K562 (cell line): Measurements from ENCODE around the gene SLC16A2. TPM values are rescaled to one million over a fixed set of nuclear protein-coding genes. Genes with fewer than 3 reads are reported as not detected.

Experiments
- ATAC-seq: fragments of 200-7000 bp; cut with Tn5 transposase; 3 replicates; pipeline ENCODE4 v1.9.1; 2020; ENCODE audit warnings: moderate library complexity
- BruUV-seq: library from RNA; stranded (reverse); fragments of 400-500 nt; replicated peaks from 2 replicates; lab custom pipeline; 2021; lab: Mats Ljungman, UMichigan
- CTCF ChIA-PET: fragments of 300-600 bp; formaldehyde crosslinking; extraction: SDS; loops from one replicate; lab custom pipeline; 2021; ENCODE audit warnings: low intra/inter-chr PET ratio; lab: Yijun Ruan, JAX
- POLR2A ChIA-PET: fragments of 300-600, 350-650 bp; sonication (Branson Sonifier 250); formaldehyde crosslinking; extraction: SDS; loops from one replicate; lab custom pipeline; 2021; ENCODE audit warnings: antibody characterized with exemption, inconsistent platforms; lab: Yijun Ruan, JAX
- DNase-seq, 4 experiments: peaks; one replicate each; pipeline versions ENCODE4 v3.0.0 to v3.0.0-alpha.2; 2011 to 2018; ENCODE audit warnings: low spot score in 3 of 4, mixed read lengths in 3 of 4; ENCODE audit errors: extremely low read depth in 1 of 4
- FAIRE-seq: peaks from 2 replicates; lab custom pipeline; 2011; peaks lifted over from hg19 to GRCh38; lab: Jason Lieb, UNC
- H2AFZ ChIP-seq: 2 replicates; pipeline ENCODE4 v1.6.0; 2011; ENCODE audit warnings: low read depth, low read length, control low read depth, inconsistent platforms
- H3K27ac ChIP-seq: fragments of 200-600 bp; 3 replicates; pipeline ENCODE4 v1.8.0; 2011; ENCODE audit warnings: low read depth, mild to moderate bottlenecking, control low read depth, inconsistent platforms, low read length, moderate library complexity, mixed read lengths; ENCODE audit errors: extremely low read depth
- H3K27me3 ChIP-seq, 2 experiments: fragments of 300-600 bp in 1 of 2; 2 replicates in 1 of 2; 3 replicates in 1 of 2; pipeline versions ENCODE4 v1.6.0 to v1.8.0; 2011; ENCODE audit warnings: inconsistent platforms in 2 of 2, low read length in 2 of 2, mild to moderate bottlenecking in 1 of 2, mixed read lengths in 1 of 2, moderate library complexity in 1 of 2; ENCODE audit not compliant: control insufficient read depth in 2 of 2, insufficient read depth in 2 of 2
- H3K36me3 ChIP-seq: fragments of 300-600 bp; 3 replicates; pipeline ENCODE4 v1.8.0; 2011; ENCODE audit warnings: mild to moderate bottlenecking, low read length, inconsistent platforms; ENCODE audit not compliant: control insufficient read depth, insufficient read depth
- H3K4me1 ChIP-seq, 2 experiments: fragments of 200-600 bp in 1 of 2; replicated peaks in 1 of 2; 2 replicates in 1 of 2; 3 replicates in 1 of 2; pipeline versions ENCODE4 v1.5.1 to v1.8.0; 2011; ENCODE audit warnings: inconsistent platforms in 2 of 2, low read length in 2 of 2, mild to moderate bottlenecking in 1 of 2, mixed read lengths in 1 of 2, moderate library complexity in 1 of 2; ENCODE audit not compliant: control insufficient read depth in 2 of 2, insufficient read depth in 2 of 2
- H3K4me2 ChIP-seq: 2 replicates; pipeline ENCODE4 v1.6.1; 2011; ENCODE audit warnings: low read length, control low read depth, inconsistent platforms, mixed read lengths; ENCODE audit not compliant: insufficient read depth
- H3K4me3 ChIP-seq: fragments of 200-600 bp; sonication (generic), shearing (Covaris generic); 2 replicates; pipeline ENCODE4 v1.5.1; 2016; ENCODE audit warnings: control low read depth, inconsistent platforms
- H3K79me2 ChIP-seq: fragments of 200-600 bp; 3 replicates; pipeline ENCODE4 v1.8.0; 2011; ENCODE audit warnings: low read length, inconsistent platforms; ENCODE audit not compliant: control insufficient read depth, insufficient read depth
- H3K9ac ChIP-seq, 2 experiments: 2 replicates each; pipeline versions ENCODE4 v1.6.0 to v1.6.1; 2011; ENCODE audit warnings: low read depth in 2 of 2, low read length in 2 of 2, control low read depth in 1 of 2, inconsistent platforms in 1 of 2, mild to moderate bottlenecking in 1 of 2, mixed read lengths in 1 of 2; ENCODE audit not compliant: insufficient read depth in 1 of 2
- H3K9me1 ChIP-seq: one replicate; pipeline ENCODE4 v1.6.0; 2011; ENCODE audit warnings: inconsistent platforms, mild to moderate bottlenecking, low read length, moderate library complexity; ENCODE audit not compliant: control insufficient read depth, insufficient read depth
- H3K9me3 ChIP-seq: replicated peaks from 2 replicates; pipeline ENCODE4 v1.5.1; 2011; ENCODE audit warnings: low read depth, low read length, inconsistent platforms; ENCODE audit not compliant: control insufficient read depth, insufficient read depth
- H4K20me1 ChIP-seq: replicated peaks from 2 replicates; pipeline ENCODE4 v1.6.1; 2011; ENCODE audit warnings: low read length, inconsistent platforms, mixed read lengths; ENCODE audit not compliant: control insufficient read depth, insufficient read depth
- BCOR ChIP-seq: fragments of 450-650 bp; IDR thresholded peaks from 2 replicates; pipeline ENCODE4 v1.6.1; 2016
- CSDE1 ChIP-seq, 2 experiments: fragments of 450-650 bp; IDR thresholded peaks; 2 replicates each; pipeline ENCODE4 v1.6.1; 2016; ENCODE audit warnings: mild to moderate bottlenecking in 1 of 2
- PPARD ChIP-seq: fragments of 250-450 bp; sonication (Bioruptor Pico); IDR thresholded peaks from 2 replicates; pipeline ENCODE4 v1.8.0; 2022; ENCODE audit warnings: inconsistent platforms, mild to moderate bottlenecking, moderate library complexity
- XRCC5 ChIP-seq: fragments of 200-400 bp; formaldehyde crosslinking; IDR thresholded peaks from 2 replicates; pipeline ENCODE4 v1.6.1; 2017; ENCODE audit warnings: low read depth, mild to moderate bottlenecking, low read length
- ZNF23 ChIP-seq: fragments of 250-450 bp; sonication (Bioruptor Pico); IDR thresholded peaks from 2 replicates; pipeline ENCODE4 v1.4.0; 2020; ENCODE audit warnings: mild to moderate bottlenecking
- whole genome bisulfite sequencing: fragments of 100-300 bp; shearing (Covaris generic); methylation state at CpG from one replicate; pipeline ENCODE4 v1.1.6; 2016; ENCODE audit warnings: low coverage, mixed read lengths; ENCODE audit not compliant: insufficient coverage; ENCODE audit errors: missing lambda C conversion rate; 5-methylcytosine and 5-hydroxymethylcytosine counted together
- in situ Hi-C: fragments of 300-500 bp; cut with MboI; formaldehyde crosslinking; loops from 4 replicates; pipeline ENCODE4 v1.15.0; 2018; ENCODE audit warnings: inconsistent platforms, mixed read lengths
- intact Hi-C: fragments of 100-400 bp; cut with micrococcal nuclease; formaldehyde crosslinking; loops from 2 replicates; pipeline ENCODE4 v1.14.2; 2022
- polyA plus RNA-seq, 8 experiments: library from polyadenylated mRNA; depleted of rRNA in 4 of 8; stranded (reverse) in 5 of 8; unstranded in 3 of 8; fragments of >200 nt; fragmentation: Nextera tagmentation in 2 of 8; fragmentation: Illumina TruSeq in 1 of 8; extraction: Ambion mirVana in 2 of 8; extraction: Trizol in 1 of 8; gene quantifications; 2 replicates each; pipeline versions ENCODE4 v1.2.1 to v1.2.3, GENCODE V29; 2011 to 2014; ENCODE audit warnings: inconsistent platforms in 1 of 8, missing spikeins in 1 of 8
- total RNA-seq, 7 experiments: library from RNA; depleted of rRNA in 6 of 7; stranded (reverse); fragments of >200 nt in 6 of 7; fragmentation: Illumina TruSeq in 2 of 7; extraction: Trizol in 2 of 7; gene quantifications; 2 replicates each; pipeline versions ENCODE4 v1.2.1 to v1.2.3, GENCODE V29; 2011 to 2021; ENCODE audit warnings: low replicate concordance in 1 of 7
- TF ChIP-seq, protein P1 (sequence below): fragments of 450-650 bp; IDR thresholded peaks from 2 replicates; pipeline ENCODE4 v1.6.1; 2017; ENCODE audit warnings: antibody characterized with exemption, mild to moderate bottlenecking

Gene SLC16A2
- total and polyA plus RNA-seq, 9 of the 15 experiments (the other 6 are each of a cell fraction or from before 2014, with no cell fraction given): 0.07 TPM; not detected in 8

DNA sequence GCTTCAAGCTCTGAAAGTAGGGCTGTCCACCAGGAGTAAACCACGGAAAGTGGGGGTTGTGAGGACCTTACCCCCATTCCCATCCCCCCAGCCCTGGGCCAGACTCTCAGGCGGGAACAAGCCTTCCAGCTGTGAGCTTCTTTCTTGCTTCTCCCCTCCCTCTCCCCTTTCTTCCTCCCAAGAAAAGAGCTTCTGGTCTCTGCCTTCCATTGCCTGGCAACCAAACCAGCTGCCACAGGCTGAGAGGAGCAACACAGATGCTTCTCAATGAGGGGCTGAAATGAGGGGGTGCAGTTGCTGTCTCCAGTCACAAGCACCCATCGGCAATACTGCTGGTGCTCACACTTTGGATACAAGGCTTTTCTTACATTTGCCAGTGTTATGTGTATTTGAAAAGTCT lies 72.5 kb downstream of the SLC16A2 start:
- intact Hi-C loops (no loop called here), in situ Hi-C loops (no loop called here)
- no peak for FAIRE-seq
- Histone ChIP-seq H3K9me1 (no peaks in the 10 kb centered on the region), H4K20me1 (no peaks in the 10 kb centered on the region), H3K27me3 (no peaks in the 10 kb centered on the region), H3K79me2 (no peaks in the 10 kb centered on the region), H3K4me2 (no peak overlapping the region), H3K36me3 (no peaks in the 10 kb centered on the region), H3K4me1 (no peaks in the 10 kb centered on the region), H2AFZ (no peak overlapping the region), H3K4me3 (no peak overlapping the region), H3K9me3 (no peaks in the 10 kb centered on the region), H3K9ac (no peak overlapping the region), H3K27ac (no peak overlapping the region)
- no TSS peak for BruUV-seq
- ChIA-PET CTCF (no interaction called here), POLR2A (no interaction called here)
- DNase-seq: no peak
- TF ChIP-seq XRCC5: no peak
- TF ChIP-seq PPARD (CRISPR knock-in tag): no peak
- TF ChIP-seq BCOR: no peak
- TF ChIP-seq CSDE1 (IDR thresholded peaks at IDR 0.05): no peak
- TF ChIP-seq ZNF23 (CRISPR knock-in tag): no peak
- WGBS: 0% methylated on average over 1 of the region's 3 CpGs
- ATAC-seq: no peak

DNA sequence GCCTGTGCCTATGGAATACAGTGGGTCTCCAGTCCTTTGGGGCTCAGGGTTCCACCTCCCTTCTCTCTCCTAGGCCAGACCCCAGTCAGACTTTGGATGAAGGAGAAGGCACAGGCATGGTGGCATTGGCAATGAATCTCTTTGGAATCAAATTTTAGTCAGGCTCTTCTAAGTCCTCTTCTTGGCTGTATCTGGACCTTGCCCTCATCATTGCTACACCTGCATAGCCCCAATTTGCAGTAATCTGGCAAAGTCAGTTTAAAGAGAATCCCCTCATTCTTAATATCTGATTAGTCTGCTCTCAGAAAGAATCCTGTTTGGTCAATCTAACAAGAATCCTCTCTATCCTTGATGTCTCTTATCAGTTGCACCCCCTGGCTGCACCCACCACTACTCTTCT lies 77.6 kb downstream of the SLC16A2 start:
- TF ChIP-seq, protein P1, sequence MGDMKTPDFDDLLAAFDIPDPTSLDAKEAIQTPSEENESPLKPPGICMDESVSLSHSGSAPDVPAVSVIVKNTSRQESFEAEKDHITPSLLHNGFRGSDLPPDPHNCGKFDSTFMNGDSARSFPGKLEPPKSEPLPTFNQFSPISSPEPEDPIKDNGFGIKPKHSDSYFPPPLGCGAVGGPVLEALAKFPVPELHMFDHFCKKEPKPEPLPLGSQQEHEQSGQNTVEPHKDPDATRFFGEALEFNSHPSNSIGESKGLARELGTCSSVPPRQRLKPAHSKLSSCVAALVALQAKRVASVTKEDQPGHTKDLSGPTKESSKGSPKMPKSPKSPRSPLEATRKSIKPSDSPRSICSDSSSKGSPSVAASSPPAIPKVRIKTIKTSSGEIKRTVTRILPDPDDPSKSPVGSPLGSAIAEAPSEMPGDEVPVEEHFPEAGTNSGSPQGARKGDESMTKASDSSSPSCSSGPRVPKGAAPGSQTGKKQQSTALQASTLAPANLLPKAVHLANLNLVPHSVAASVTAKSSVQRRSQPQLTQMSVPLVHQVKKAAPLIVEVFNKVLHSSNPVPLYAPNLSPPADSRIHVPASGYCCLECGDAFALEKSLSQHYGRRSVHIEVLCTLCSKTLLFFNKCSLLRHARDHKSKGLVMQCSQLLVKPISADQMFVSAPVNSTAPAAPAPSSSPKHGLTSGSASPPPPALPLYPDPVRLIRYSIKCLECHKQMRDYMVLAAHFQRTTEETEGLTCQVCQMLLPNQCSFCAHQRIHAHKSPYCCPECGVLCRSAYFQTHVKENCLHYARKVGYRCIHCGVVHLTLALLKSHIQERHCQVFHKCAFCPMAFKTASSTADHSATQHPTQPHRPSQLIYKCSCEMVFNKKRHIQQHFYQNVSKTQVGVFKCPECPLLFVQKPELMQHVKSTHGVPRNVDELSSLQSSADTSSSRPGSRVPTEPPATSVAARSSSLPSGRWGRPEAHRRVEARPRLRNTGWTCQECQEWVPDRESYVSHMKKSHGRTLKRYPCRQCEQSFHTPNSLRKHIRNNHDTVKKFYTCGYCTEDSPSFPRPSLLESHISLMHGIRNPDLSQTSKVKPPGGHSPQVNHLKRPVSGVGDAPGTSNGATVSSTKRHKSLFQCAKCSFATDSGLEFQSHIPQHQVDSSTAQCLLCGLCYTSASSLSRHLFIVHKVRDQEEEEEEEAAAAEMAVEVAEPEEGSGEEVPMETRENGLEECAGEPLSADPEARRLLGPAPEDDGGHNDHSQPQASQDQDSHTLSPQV: no peak
- no peak for DNase-seq
- Histone ChIP-seq H3K4me1 (no peaks in the 10 kb centered on the region), H3K4me3 (no peak overlapping the region), H2AFZ (no peak overlapping the region), H3K9me3 (no peaks in the 10 kb centered on the region), H3K9ac (no peak overlapping the region), H3K4me2 (no peak overlapping the region), H3K27ac (no peak overlapping the region), H3K79me2 (no peaks in the 10 kb centered on the region), H3K9me1 (no peaks in the 10 kb centered on the region), H3K27me3 (no peaks in the 10 kb centered on the region), H3K36me3 (no peaks in the 10 kb centered on the region), H4K20me1 (no peaks in the 10 kb centered on the region)
- ChIA-PET CTCF (no interaction called here), POLR2A (no interaction called here)
- no TSS peak for BruUV-seq
- no peak for FAIRE-seq
- no peak for ATAC-seq
- intact Hi-C loops: no loop called here
- in situ Hi-C loops: no loop called here
